Skeletal muscle cell (primary cell): ENCODE results near the gene NUMBL.

Experiments
- DNase-seq: peaks from one replicate; pipeline ENCODE4 v3.0.0-alpha.2; 2010; ENCODE audit warnings: low read depth
- H3K4me3 ChIP-seq: 2 replicates; pipeline ENCODE4 v1.5.1; 2011; ENCODE audit warnings: low read depth, mild to moderate bottlenecking, control low read depth, low read length, moderate library complexity

Gene NUMBL

DNA sequence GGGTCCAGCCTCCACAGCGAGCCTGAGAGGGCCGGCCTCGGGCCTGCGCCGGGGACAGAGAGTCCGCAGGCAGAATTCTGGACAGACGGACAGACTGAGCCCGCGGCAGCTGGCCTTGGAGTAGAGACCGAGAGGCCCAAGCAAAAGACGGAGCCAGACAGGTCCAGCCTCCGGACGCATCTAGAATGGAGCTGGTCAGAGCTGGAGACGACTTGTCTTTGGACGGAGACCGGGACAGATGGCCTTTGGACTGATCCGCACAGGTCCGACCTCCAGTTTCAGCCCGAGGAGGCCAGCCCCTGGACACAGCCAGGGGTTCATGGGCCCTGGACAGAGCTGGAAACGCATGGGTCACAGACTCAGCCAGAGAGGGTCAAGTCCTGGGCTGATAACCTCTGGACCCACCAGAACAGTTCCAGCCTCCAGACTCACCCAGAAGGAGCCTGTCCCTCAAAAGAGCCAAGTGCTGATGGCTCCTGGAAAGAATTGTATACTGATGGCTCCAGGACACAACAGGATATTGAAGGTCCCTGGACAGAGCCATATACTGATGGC is 27.0 kb upstream of the NUMBL start:
- H3K4me3 ChIP-seq = peak overlapping the region; percentile 88
- DNase-seq = no peak

DNA sequence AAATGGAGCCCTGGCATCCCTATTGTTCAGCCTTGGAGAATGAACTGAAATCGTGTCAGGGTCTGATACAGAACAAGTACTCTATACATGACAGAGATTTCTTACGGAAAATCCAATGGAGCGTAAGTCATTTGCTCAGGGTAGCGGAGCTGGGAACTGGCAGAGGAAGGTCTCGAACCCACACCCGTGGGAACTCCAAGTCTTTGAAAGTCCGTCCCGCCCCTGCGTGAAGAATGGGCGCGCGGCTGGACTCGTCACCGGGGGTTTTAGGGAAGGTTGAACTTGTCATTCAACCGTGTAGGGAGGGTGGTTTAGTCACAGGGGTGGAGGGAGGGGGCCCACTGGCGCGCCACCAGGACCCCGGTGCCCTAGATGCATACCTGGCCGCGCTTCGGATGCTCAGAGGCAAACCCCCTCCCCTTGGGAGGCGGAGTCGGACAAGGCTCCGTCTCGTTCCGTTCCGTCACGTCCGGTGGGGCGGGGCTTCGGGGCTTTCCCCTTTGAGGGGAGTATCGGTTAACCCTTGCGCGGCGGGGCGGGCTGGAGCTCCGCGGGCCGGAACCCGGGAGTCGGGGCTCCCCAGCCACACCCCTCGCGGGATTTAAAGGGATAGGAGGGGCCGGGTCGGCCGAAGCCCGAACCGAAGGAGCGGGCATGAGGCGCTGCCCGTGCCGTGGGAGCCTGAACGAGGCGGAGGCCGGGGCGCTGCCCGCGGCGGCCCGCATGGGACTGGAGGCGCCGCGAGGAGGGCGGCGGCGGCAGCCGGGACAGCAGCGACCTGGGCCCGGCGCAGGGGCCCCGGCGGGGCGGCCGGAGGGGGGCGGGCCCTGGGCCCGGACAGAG is 26.3 kb upstream of the NUMBL start, which contains the start of the genes COQ8B and ITPKC:
TSS of gene COQ8B (minus strand) at position 405 of the 843 bp plus-strand sequence. CDS start 2,254 bp downstream, outside the sequence.
TSS of gene ITPKC (plus strand) at position 631 of the 843 bp plus-strand sequence. CDS start at position 655, 24 bp downstream.
- peak; percentile 91 for DNase-seq
- peak within 1 kb of the TSS; percentile 88 for H3K4me3 ChIP-seq

DNA sequence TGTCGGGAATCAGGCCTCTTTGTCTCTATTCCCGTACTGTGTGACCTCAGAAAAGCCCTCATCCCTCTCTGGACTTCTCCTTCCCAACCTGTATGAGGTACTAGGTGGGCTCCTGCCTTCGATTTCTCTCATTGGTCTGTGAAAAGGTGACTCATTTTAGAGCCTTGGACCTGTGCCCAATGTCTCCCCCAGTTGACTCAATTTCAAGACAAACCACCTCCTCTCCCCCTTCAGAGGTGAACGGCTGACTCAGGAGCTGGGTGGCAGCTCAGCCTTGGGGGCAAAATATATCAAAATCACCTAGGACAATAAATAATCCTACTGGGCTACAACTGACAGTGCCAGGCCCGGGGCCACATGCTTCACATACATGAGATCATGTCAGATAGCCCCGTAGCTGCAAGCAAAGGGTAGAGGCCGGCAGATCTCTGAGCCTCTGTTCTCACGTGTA is 25.6 kb upstream of the NUMBL start:
- DNase-seq = no peak

DNA sequence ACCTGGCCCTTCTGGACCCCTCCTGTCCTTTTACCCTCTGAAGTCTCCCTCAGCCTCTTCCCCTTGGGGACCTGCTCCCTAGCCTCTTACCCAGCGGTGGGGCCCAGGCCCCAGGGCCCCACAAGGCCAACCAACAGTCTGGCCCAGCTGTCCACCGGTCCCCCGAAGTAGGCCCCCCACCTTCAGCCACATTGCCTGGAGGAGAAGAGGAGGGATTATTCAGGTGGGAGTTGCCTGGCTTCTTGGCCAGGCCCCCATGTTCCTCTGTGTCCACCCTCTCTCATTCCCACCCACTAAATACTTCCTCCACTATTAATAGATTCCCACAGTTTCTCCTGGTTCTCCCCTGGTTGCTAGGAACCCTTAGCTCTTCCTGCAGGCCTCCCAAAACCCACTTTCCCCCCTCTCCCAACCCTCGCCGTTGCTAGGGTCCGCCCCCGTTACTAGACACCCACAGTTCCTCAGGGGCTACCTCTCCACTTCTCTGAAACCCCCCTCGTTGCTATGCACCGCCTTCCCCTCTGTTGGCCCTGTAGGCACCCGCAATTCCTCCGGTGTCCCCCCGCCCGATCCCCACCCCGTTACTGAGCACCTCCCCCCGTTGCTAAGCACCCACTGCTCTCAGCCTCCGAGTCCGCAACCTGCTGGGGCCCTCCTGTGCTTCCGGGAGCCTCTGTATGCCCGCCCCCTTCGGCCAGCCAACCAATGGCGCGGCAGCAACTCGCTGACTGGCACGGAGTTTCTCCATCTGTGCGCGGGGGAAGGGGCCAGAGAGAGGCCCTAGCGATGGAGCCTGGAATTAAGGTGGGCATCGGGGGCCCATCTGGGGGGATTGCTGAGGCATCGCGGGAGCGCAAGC is 24.2 kb upstream of the NUMBL start:
- H3K4me3 ChIP-seq = peak overlapping the region; percentile 56
- DNase-seq = peak; percentile 78

More for the DNA sequence above, 25.6 kb upstream of the NUMBL start:
- H3K4me3 ChIP-seq = peak overlapping the region; percentile 88

DNA sequence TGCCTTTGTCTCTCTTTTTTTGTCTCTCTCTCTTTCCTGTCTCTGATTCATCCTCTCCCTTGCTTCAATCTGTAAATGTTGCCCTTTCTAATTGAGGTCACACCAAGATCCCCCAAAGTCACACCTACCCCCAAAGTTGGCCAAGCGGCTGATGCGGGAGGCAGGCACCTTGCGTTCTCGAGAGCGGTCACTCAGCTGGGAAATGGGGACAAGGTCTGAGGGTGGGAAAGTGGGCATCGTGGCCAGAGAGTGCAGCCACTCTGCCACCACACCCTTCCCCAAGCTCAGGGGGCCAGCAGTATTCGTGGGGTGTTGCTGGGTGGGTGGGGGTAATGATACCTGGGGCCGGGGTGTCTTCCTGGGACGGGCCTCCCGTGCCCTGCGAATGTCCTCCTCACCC is 23.5 kb upstream of the NUMBL start:
- peak overlapping the region; percentile 56 for H3K4me3 ChIP-seq
- no peak for DNase-seq

DNA sequence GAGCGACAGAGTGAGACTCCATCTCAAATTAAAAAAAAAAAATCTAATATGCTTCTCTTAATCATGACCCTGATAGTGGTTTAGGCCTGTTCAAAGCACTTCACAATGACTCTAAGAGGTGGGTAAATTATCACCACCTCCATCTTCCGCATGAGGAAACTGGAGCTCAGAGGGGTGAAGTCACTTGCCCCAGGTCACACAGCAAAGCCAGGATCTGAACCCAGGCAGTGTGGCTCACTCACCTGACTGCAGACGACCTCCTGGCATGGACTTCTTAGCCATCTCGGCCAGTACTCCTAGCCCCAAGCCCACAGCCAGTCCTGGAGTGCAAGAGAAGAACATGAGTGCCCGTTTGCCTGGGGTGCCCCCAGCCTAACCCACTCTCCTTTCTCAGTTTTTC is 19.4 kb upstream of the NUMBL start:
- H3K4me3 ChIP-seq = no peak overlapping the region
- no peak for DNase-seq

DNA sequence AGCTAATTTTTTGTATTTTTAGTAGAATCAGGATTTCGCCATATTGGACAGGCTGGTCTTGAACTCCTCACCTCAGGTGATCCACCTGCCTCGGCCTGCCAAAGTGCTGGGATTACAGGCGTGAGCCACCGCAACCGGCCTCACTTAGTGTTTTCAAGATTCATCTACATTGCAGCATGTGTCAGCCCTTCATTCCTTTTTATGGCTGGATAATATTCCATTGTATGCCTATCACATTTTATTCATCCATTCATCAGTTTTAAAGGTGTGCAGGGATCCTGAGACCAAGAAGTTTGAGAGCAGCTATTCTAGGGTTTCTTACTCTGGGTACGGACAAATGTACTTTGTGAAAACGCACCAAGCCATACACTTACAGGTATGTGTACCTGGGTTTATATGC is 17.2 kb upstream of the NUMBL start:
- no peak overlapping the region for H3K4me3 ChIP-seq
- DNase-seq = no peak

DNA sequence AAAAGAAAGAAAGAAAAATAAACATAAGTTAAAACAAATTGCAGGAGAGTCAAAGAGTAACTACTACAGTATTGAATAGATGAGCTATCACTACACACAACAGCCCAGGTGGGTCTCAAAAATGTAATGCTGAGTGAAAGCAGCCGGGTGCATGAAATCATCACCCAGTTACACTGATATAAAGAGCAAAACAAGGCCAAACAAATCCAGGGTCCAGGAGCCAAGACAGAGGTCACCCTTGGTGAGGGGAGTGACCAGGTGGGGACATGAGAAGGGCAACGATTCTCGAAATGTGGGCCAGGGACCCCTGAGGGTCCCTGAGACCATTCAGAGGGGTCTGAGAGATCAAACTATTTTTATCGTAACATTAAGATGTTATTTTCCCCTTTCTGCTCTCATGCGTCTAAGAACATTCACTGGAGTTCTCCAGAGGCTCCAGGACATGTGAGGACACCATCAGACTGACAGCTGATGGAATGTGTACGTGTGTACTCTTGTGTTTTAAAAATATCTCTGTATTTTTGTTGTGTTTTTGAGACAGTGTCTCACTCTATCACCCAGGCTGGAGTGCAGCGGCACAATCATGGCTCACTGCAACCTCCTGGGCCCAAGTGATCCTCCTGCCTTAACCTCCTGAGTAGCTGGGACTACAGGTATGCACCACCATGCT is 15.6 kb upstream of the NUMBL start:
- no peak for DNase-seq

DNA sequence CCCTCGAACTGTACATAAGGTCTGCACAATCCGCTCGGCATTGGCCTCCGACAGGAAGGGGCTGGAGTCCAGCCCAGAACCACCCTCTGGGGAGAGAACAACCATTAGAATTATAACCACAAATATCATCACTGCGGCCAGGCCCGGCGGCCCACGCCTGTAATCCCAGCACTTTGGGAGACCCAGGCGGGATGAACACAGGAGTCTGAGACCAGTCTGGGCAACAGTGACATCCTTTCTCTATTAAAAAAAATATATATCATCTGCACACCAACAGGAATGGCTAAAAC is 14.9 kb upstream of the NUMBL start:
- DNase-seq = peak; percentile 72
- no peak overlapping the region for H3K4me3 ChIP-seq

More for the DNA sequence above, 15.6 kb upstream of the NUMBL start:
- no peak overlapping the region for H3K4me3 ChIP-seq

DNA sequence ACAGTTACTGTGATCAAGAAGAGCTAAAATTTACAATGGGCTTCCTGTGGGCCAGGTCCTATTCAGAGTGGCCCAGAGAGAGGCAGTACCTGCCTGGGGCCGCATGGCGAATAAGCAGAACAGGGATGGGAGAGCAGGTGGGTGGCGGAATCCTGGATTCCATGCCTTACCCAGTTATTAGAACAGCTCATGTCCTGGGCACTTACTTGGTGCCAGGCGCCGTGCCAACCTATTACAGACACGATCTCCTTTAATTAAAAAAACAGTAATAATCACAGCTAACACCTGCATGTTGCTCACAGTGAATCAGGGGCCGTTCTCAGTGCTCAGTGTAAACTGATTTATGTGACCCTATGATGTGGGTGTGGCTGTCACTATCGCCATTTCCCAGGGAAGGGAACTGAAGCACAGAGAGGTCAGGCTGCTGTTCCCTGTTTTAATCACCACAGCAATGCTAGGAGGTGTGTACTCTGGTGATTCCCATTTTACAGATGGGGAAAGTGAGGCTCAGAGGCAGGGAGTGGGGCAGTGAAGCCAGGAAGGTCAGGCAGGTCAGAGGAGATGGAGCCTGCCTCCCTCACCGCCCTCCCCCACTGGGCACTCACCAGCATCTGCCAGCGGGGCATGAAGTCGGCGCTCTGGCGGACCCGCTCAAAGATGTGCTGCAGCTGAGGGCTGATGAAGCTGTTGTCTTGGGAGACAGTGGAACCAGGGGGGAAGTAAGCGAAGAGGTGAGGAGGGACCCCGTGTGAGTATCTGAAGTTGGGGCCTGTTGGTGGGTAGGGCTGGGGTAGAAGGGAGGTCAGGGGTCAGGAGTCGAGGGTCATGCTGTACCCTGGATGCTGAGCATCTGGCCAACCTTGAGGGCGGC is 14.3 kb upstream of the NUMBL start:
- H3K4me3 ChIP-seq = no peak overlapping the region
- no peak for DNase-seq

DNA sequence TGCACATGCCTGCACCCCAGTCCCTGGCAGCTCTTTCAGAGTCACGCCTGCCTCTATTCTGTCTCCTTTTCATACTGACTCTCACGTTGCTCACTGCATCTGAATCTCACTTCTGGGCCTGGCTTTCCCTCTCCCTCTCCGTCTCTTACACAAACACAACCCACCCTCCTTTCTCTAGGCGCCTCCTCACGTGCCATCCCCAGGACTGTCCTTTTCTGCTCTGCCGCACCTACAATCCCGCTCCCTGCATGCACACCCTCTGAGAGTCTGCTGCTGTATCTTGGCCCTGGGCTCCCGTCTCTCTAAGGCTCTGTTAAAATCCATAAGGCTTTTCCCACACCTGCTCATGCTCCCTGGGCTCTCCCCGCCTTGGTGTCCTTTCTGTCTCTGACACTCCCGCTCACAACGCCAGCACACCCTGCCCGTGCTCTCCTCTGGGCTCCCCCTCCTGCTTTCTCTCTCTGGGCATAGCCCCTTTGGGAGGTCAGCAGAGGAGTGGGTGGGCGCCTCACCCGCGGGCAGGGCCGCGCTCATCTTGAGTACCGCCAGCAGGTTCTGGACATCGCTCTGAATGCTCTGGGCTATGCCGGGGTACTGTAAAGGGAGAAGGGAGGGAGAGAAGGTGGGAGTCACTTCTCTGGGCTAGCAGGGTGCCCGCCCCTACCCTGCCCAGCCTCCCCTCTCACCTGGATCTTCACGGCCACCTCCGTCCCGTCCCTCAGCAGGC is 12.7 kb upstream of the NUMBL start:
- no peak overlapping the region for H3K4me3 ChIP-seq

DNA sequence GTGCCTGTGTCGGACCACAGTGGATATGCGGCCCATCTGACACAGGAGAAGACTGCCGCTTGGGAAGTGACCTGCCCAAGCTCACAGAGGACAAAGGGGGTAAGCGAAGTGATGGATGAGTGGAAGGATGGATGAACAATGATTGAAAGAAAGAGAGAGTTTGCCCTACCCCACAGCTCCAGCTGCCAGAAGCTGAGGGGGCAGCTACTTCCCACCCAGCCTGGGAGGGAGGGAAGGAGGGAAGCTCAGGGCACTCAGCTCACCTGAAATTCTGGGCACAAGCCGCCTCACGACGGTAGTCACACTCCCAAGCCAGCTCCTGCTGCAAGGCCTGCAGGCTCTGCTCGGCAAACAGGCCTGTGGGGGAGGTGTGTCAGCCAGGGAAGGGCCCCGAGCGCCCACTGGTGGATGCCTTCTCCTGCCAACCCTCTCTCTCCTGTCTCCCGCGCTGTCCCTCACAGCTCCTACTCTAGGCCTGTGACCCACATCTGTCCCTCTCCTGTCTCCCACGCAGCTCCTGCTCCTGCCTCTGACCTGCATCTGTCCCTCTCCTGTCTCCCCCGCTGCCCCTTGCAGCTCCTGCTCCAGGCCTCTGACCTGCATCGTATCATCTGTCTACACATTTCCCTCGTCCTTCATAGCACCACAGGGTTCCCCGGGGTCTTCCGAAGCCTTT is 12.0 kb upstream of the NUMBL start:
- no peak overlapping the region for H3K4me3 ChIP-seq
- DNase-seq = no peak

More for the DNA sequence above, 12.7 kb upstream of the NUMBL start:
- no peak for DNase-seq

DNA sequence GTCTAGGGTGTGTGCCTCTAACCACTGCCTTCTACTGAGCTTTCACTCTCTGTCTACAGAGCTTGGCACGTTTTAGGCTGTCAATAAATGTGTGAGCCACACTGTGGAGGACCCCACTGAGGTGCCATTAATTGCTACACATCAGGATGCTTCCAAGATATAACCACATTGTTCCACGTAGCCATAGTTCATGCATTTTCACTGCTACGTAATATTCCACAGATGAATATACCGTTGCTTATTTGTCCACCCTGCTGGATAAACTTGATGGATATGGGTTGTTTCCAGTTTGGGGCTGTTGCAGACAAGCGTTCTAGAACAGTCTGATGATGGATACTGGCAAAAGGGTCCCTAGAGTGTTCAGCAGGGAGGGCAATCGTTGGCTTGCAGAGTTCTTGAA is 11.3 kb upstream of the NUMBL start:
- DNase-seq = no peak

DNA sequence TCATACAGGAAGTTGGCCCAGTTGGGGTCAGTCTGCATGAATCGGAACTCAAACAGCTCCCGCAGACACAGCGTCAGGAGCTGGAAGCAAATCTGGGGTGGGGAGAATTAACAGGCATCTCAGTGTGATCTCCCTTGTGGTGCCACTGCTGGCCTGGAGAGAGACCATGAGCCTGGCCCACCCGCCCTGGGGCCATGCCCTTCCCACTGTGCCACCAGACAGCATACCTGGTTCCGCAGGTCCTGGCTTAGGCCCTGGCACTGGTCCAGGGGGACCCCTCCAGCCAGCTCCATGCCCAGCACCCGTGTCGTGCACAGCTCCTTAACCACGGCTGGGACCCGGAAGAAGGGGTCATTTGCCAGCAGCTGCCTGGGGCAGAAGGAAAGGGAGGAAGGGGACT is 9.6 kb upstream of the NUMBL start:
- no peak for DNase-seq
- no peak overlapping the region for H3K4me3 ChIP-seq

More for the DNA sequence above, 11.3 kb upstream of the NUMBL start:
- H3K4me3 ChIP-seq = no peak overlapping the region

DNA sequence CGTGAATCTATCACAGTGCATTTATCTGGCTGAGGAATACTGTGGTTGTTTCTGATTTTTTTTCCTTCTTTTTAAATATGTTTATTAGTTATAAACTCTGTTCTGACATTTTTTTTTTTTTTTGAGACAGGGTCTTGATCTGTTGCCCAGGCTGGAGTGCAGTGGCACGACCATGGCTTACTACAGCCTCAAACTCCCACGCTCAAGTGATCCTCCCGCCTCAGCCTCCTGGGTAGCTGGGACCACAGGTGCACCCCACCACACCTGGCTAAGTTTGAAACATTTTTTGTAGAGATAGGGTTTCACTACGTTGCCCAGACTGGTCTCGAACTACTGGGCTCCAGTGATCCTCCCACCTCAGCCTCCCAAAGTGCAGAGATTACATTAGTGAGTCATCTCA is 6.6 kb upstream of the NUMBL start:
- no peak overlapping the region for H3K4me3 ChIP-seq
- DNase-seq = no peak

DNA sequence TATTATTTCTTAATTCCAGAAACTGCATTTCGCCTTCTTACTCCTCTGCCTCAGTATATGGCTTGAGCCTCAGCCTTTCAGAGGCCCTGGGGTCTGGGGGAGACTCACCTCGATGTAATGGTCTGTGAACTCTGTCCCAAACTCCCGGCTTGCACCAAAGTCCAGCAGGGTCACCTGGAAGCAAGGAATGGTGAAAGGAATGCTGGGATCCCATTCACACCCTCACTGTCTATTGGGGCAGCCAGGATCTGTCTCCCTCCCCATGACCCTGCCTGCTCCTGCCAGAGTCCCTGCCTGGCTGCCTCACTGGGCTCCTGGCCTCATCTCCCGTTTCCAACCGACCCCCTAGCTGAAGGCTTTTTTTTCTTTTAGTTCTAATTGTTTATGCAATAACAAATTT is 5.4 kb upstream of the NUMBL start:
- DNase-seq = no peak
- no peak overlapping the region for H3K4me3 ChIP-seq

DNA sequence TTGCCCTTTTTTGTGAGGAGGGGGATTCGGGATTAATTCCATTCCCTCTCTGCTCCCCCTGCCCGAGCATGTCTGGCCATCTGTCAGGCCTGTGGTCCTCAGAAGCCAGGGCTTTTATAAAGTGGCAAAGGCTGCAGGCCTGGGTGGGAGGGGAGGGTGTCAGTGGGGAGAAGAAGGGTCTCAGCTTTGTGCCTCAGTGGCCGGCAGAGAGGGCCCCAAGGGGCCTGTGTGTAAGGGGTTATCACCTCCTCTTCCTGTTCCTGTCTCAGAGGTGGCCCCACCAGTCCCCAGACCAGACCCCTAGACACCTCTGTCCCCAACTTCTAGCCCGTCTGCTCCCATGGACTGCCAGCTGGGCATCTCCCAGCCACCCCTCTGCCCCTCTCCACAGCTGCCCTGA is 3.4 kb upstream of the NUMBL start:
- H3K4me3 ChIP-seq = no peak overlapping the region
- DNase-seq = no peak
